Measurements from ENCODE around the gene ARPC1A. TPM values are rescaled to one million over a fixed set of nuclear protein-coding genes. Genes with fewer than 3 reads are reported as not detected.
A peak's percentile ranks its signal among the peaks of the same experiment; 100 is the strongest.
"Not testable (repeated sequence)": the region's sequence is repeated elsewhere in the genome, so short reads cannot be mapped to it uniquely, and the experiment has no call there.

ARPC1A gene
- total RNA-seq, 1 donor from 2014 or later = 131 TPM

GRCh38 chr7:99339595-99339994, 13.9 kb downstream of the ARPC1A start:
- intact Hi-C loops (cut with micrococcal nuclease) = no loop called here
- Histone ChIP-seq H3K4me1 (peaks cover 24% of the 10 kb centered on the region), H3K27ac (replicated peaks) (no peak overlapping the region), H3K4me3 (no peak overlapping the region), H3K9me3 (replicated peaks) (no peaks in the 10 kb centered on the region), H3K36me3 (peaks cover 94% of the 10 kb centered on the region), H3K27me3 (ENCODE audit: low read depth) (no peaks in the 10 kb centered on the region)
- DNase-seq = no peak
- TF ChIP-seq CTCF (IDR thresholded peaks at IDR 0.05; ENCODE audit: borderline replicate concordance) = no peak

- Histone ChIP-seq H3K36me3 (peaks cover 94% of the 10 kb centered on the region), H3K27me3 (ENCODE audit: low read depth) (no peaks in the 10 kb centered on the region), H3K4me3 (no peak overlapping the region), H3K9me3 (replicated peaks) (no peaks in the 10 kb centered on the region), H3K27ac (replicated peaks) (peak overlapping the region; percentile 47), H3K4me1 (peaks cover 17% of the 10 kb centered on the region)
- no peak for DNase-seq
- intact Hi-C loops (cut with micrococcal nuclease) = no loop called here
- TF ChIP-seq CTCF (IDR thresholded peaks at IDR 0.05; ENCODE audit: borderline replicate concordance) = no peak
These were observed 15.0 kb downstream of the ARPC1A start for GRCh38 chr7:99340659-99341058.

GRCh38 chr7:99344061-99344647, 18.5 kb downstream of the ARPC1A start:
- Histone ChIP-seq H3K4me1 (peaks cover 12% of the 10 kb centered on the region), H3K4me3 (no peak overlapping the region), H3K27me3 (ENCODE audit: low read depth) (no peaks in the 10 kb centered on the region), H3K9me3 (replicated peaks) (no peaks in the 10 kb centered on the region), H3K36me3 (peaks cover 96% of the 10 kb centered on the region), H3K27ac (replicated peaks) (no peak overlapping the region)
- intact Hi-C loops (cut with micrococcal nuclease) = no loop called here
- no peak for TF ChIP-seq CTCF (IDR thresholded peaks at IDR 0.05; ENCODE audit: borderline replicate concordance)
- DNase-seq = no peak

- H3K27me3 ChIP-seq (ENCODE audit: low read depth); intact Hi-C loops (cut with micrococcal nuclease); H3K9me3 ChIP-seq (replicated peaks); H3K4me1 ChIP-seq; H3K27ac ChIP-seq (replicated peaks); H3K4me3 ChIP-seq; DNase-seq: not testable (repeated sequence)
- peaks cover 99% of the 10 kb centered on the region for H3K36me3 ChIP-seq
These were observed 24.9 kb downstream of the ARPC1A start for GRCh38 chr7:99350641-99351040.

GRCh38 chr7:99352247-99352646, 26.5 kb downstream of the ARPC1A start:
- Histone ChIP-seq H3K4me1 (no peaks in the 10 kb centered on the region), H3K4me3 (no peak overlapping the region), H3K36me3 (peaks cover 99% of the 10 kb centered on the region), H3K9me3 (replicated peaks) (no peaks in the 10 kb centered on the region), H3K27me3 (ENCODE audit: low read depth) (no peaks in the 10 kb centered on the region), H3K27ac (replicated peaks) (no peak overlapping the region)
- intact Hi-C loops (cut with micrococcal nuclease) = no loop called here
- no peak for TF ChIP-seq CTCF (IDR thresholded peaks at IDR 0.05; ENCODE audit: borderline replicate concordance)
- DNase-seq = no peak

GRCh38 chr7:99355098-99355497, 29.4 kb downstream of the ARPC1A start:
- H3K27me3 ChIP-seq (ENCODE audit: low read depth) = no peaks in the 10 kb centered on the region
- TF ChIP-seq CTCF (IDR thresholded peaks at IDR 0.05; ENCODE audit: borderline replicate concordance) = no peak

More at GRCh38 chr7:99355098-99355497, 29.4 kb downstream of the ARPC1A start:
- intact Hi-C loops (cut with micrococcal nuclease) = no loop called here
- DNase-seq = no peak
- no peaks in the 10 kb centered on the region for H3K4me1 ChIP-seq
- H3K4me3 ChIP-seq = no peak overlapping the region
- peaks cover 99% of the 10 kb centered on the region for H3K36me3 ChIP-seq
- H3K27ac ChIP-seq (replicated peaks) = no peak overlapping the region
- H3K9me3 ChIP-seq (replicated peaks) = no peaks in the 10 kb centered on the region
